WERI-Rb-1 (cell line): ENCODE measurements around the gene MUC5AC.

Source experiments
- DNase-seq: peaks from one replicate; pipeline ENCODE4 v3.0.0-alpha.2; 2020
- H3K27ac ChIP-seq: fragments of 250-450 bp; sonication (Bioruptor Pico); 2 replicates; pipeline ENCODE4 v1.5.1; 2020; ENCODE audit warnings: mild to moderate bottlenecking, moderate library complexity
- H3K27me3 ChIP-seq: fragments of 250-450 bp; sonication (Bioruptor Pico); 2 replicates; pipeline ENCODE4 v1.5.1; 2021; ENCODE audit warnings: mild to moderate bottlenecking, low read depth, moderate library complexity; ENCODE audit not compliant: insufficient read depth, severe bottlenecking
- H3K36me3 ChIP-seq: fragments of 250-450 bp; sonication (Bioruptor Pico); 2 replicates; pipeline ENCODE4 v1.5.1; 2020; ENCODE audit warnings: mild to moderate bottlenecking, moderate library complexity
- H3K4me3 ChIP-seq: 2 replicates; pipeline ENCODE4 v1.5.1; 2011; ENCODE audit warnings: low read depth, mild to moderate bottlenecking, control low read depth, low read length
- H3K9me3 ChIP-seq: fragments of 250-450 bp; sonication (Bioruptor Pico); 2 replicates; pipeline ENCODE4 v1.5.1; 2021; ENCODE audit warnings: mild to moderate bottlenecking, moderate library complexity; ENCODE audit not compliant: severe bottlenecking
- CTCF ChIP-seq: IDR thresholded peaks from 2 replicates; pipeline ENCODE4 v1.5.1; 2011; ENCODE audit warnings: low read depth, mild to moderate bottlenecking, control low read depth, inconsistent platforms, low read length

The MUC5AC gene

DNA sequence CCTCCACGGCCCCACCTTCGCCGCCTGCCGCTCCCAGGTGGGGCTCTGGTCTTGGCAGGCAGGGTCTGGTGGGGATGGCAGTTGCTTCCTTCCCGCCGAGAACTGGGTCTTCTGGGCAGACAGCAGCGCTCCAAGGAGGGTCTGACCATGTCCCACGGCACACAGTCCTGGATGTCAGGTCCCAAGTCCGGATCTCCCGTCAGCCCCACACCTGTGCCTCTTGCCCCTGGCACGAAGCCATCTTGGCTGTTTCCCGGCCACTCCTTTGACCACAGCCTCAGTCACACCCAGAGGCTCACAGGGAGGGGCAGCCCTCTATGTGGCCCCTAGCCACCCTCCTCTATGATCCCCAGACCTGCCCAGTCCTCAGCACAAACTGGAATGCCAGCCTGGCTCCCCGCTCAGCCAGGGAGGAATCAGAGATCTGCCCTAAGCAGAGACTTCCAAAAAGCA lies 79.4 kb downstream of the MUC5AC start:
- Histone ChIP-seq H3K9me3 (no peaks in the 10 kb centered on the region), H3K27me3 (no peaks in the 10 kb centered on the region), H3K36me3 (no peaks in the 10 kb centered on the region), H3K4me3 (no peak overlapping the region), H3K27ac (no peak overlapping the region)
- no peak for DNase-seq
- TF ChIP-seq CTCF = no peak

- H3K9me3 ChIP-seq = no peaks in the 10 kb centered on the region
- H3K27me3 ChIP-seq = no peaks in the 10 kb centered on the region
- H3K4me3 ChIP-seq = no peak overlapping the region
- H3K27ac ChIP-seq = no peak overlapping the region
- TF ChIP-seq CTCF = no peak
- DNase-seq = no peak
- H3K36me3 ChIP-seq = no peaks in the 10 kb centered on the region
Measured at GRCh38 chr11:1237851-1238250, 80.1 kb downstream of the MUC5AC start.

DNA sequence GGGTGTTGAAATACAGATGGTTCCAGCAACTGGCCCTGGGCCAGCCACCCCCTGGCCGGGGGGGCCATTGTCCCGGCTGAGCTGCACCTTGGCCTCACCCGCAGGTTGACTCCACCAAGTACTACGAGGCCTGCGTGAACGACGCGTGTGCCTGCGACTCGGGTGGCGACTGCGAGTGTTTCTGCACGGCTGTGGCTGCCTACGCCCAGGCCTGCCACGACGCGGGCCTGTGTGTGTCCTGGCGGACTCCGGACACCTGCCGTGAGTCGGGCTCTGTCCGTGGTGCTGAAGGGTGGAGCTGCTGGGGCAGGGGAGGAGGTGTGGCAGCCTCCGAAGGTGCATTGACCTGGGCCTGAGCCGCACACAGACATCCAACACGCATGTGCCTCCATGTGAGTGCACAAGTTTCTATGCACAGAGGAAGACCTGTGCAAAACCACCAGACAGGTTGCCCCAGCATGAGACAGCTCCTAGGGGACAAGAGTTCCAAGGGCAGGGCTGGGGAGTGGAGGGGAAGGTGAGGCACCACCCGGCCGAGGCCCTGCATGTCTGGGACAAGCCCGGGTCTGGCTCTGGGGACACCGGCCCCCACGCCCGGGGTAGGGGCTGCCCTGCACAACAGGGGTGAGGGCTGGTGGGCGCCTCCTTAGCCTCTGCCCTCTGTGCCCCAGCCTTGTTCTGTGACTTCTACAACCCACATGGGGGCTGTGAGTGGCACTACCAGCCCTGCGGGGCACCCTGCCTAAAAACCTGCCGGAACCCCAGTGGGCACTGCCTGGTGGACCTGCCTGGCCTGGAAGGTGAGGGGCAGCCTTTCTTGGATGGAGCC lies 81.2 kb downstream of the MUC5AC start:
- Histone ChIP-seq H3K4me3 (no peak overlapping the region), H3K9me3 (no peaks in the 10 kb centered on the region), H3K27ac (no peak overlapping the region), H3K27me3 (no peaks in the 10 kb centered on the region), H3K36me3 (no peaks in the 10 kb centered on the region)
- DNase-seq = no peak
- TF ChIP-seq CTCF = no peak

DNA sequence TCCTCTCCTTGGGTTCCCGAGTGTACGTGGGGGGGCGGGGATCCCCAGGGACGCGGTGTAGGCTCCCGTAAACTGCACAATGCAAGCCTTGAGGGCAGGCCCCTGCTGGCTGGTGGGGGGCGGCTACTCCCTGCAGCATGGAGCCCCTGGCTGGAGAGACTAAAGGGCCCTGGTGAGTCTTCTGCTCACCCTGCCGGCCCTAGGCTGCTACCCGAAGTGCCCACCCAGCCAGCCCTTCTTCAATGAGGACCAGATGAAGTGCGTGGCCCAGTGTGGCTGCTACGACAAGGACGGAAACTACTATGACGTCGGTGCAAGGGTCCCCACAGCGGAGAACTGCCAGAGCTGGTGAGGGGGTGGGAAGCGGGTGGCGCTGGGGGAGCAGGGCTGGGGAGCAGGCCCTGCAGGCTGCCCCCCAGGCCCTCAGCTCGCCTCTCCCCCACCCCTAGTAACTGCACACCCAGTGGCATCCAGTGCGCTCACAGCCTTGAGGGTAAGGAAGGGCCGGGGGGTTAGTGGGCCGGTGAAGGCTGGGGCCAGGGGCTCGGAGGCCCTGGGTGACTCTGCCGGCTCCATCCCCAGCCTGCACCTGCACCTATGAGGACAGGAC lies 81.9 kb downstream of the MUC5AC start:
- H3K27ac ChIP-seq = no peak overlapping the region
- H3K4me3 ChIP-seq = no peak overlapping the region
- no peaks in the 10 kb centered on the region for H3K27me3 ChIP-seq
- TF ChIP-seq CTCF = no peak
- no peaks in the 10 kb centered on the region for H3K9me3 ChIP-seq
- DNase-seq = no peak
- H3K36me3 ChIP-seq = no peaks in the 10 kb centered on the region

GRCh38 chr11:1240771-1241170 lies 83.0 kb downstream of the MUC5AC start:
- no peak for TF ChIP-seq CTCF
- no peak overlapping the region for H3K27ac ChIP-seq

GRCh38 chr11:1241706-1242105 lies 84.0 kb downstream of the MUC5AC start:
- Histone ChIP-seq H3K27me3 (no peaks in the 10 kb centered on the region), H3K27ac (no peak overlapping the region), H3K4me3 (no peak overlapping the region), H3K9me3 (no peaks in the 10 kb centered on the region), H3K36me3 (no peaks in the 10 kb centered on the region)
- DNase-seq = no peak
- no peak for TF ChIP-seq CTCF

More at GRCh38 chr11:1240771-1241170, 83.0 kb downstream of the MUC5AC start:
- H3K36me3 ChIP-seq = no peaks in the 10 kb centered on the region
- no peak for DNase-seq
- H3K4me3 ChIP-seq = no peak overlapping the region
- no peaks in the 10 kb centered on the region for H3K27me3 ChIP-seq
- no peaks in the 10 kb centered on the region for H3K9me3 ChIP-seq
